HEK293 (cell line): ENCODE measurements around the gene LEO1.

Source experiments
- CTCF ChIA-PET: fragments of 350-600 bp; formaldehyde crosslinking; extraction: SDS; loops from one replicate; lab custom pipeline; 2021; ENCODE audit warnings: antibody characterized with exemption; lab: Yijun Ruan, JAX
- POLR2A ChIA-PET: fragments of 300-600 bp; formaldehyde crosslinking; extraction: SDS; loops from one replicate; lab custom pipeline; 2020; ENCODE audit warnings: antibody characterized with exemption, inconsistent platforms; lab: Yijun Ruan, JAX
- H3K27ac ChIP-seq: fragments of 200-500 bp; sonication (Bioruptor generic); 2 replicates; pipeline ENCODE4 v1.5.1; 2014; ENCODE audit warnings: low read depth, low read length, control low read depth, inconsistent platforms; ENCODE audit errors: extremely low read depth
- H3K36me3 ChIP-seq, 2 experiments: fragments of 200-500 bp in 1 of 2; sonication (Bioruptor generic) in 1 of 2; 1 replicate in 1 of 2; 2 replicates in 1 of 2; pipeline ENCODE4 v1.5.1; 2014 to 2017; ENCODE audit warnings: inconsistent platforms in 2 of 2, low read length in 2 of 2; ENCODE audit not compliant: control insufficient read depth in 2 of 2, insufficient read depth in 1 of 2
- H3K4me1 ChIP-seq: fragments of 200-500 bp; sonication (Bioruptor generic); 2 replicates; pipeline ENCODE4 v1.5.1; 2014; ENCODE audit warnings: mild to moderate bottlenecking, low read length, inconsistent platforms; ENCODE audit not compliant: control insufficient read depth, insufficient read depth
- H3K4me3 ChIP-seq: 2 replicates; pipeline ENCODE4 v1.5.1; 2011; ENCODE audit warnings: low read depth, mild to moderate bottlenecking, control low read depth, low read length, moderate library complexity
- H3K9me3 ChIP-seq: fragments of 200-500 bp; sonication (Bioruptor generic); 2 replicates; pipeline ENCODE4 v1.5.1; 2014; ENCODE audit warnings: low read depth, low read length, inconsistent platforms; ENCODE audit not compliant: control insufficient read depth, insufficient read depth
- KLF10 ChIP-seq: fragments of 450-650 bp; IDR thresholded peaks from 2 replicates; pipeline ENCODE4 v1.5.1; 2018; ENCODE audit warnings: missing biosample characterization, mild to moderate bottlenecking, missing genetic modification characterization
- SETDB1 ChIP-seq: IDR thresholded peaks from one replicate; pipeline ENCODE4 v1.6.1; 2017; ENCODE audit warnings: mild to moderate bottlenecking, low read length, moderate library complexity, mixed read lengths; ENCODE audit not compliant: insufficient read length
- SP3 ChIP-seq: fragments of 450-650 bp; formaldehyde crosslinking; IDR thresholded peaks from 2 replicates; pipeline ENCODE4 v1.5.1; 2016; ENCODE audit warnings: missing biosample characterization, missing genetic modification characterization
- ZBTB48 ChIP-seq: fragments of 450-650 bp; formaldehyde crosslinking; IDR thresholded peaks from 2 replicates; pipeline ENCODE4 v1.5.1; 2016; ENCODE audit warnings: missing biosample characterization, missing genetic modification characterization
- ZNF169 ChIP-seq: fragments of 450-650 bp; formaldehyde crosslinking; IDR thresholded peaks from 2 replicates; pipeline ENCODE4 v1.5.1; 2016; ENCODE audit warnings: missing biosample characterization, missing genetic modification characterization
- ZNF26 ChIP-seq: fragments of 450-650 bp; formaldehyde crosslinking; IDR thresholded peaks from 2 replicates; pipeline ENCODE4 v1.5.1; 2016; ENCODE audit warnings: missing biosample characterization, missing genetic modification characterization
- ZNF335 ChIP-seq: fragments of 450-650 bp; formaldehyde crosslinking; conservative IDR thresholded peaks from 2 replicates; pipeline ENCODE4 v1.5.1; 2016; ENCODE audit warnings: missing biosample characterization, missing genetic modification characterization
- ZNF350 ChIP-seq: fragments of 450-650 bp; formaldehyde crosslinking; IDR thresholded peaks from 2 replicates; pipeline ENCODE4 v1.5.0; 2017; ENCODE audit warnings: missing biosample characterization, mild to moderate bottlenecking, missing genetic modification characterization
- ZNF426 ChIP-seq: fragments of 450-650 bp; formaldehyde crosslinking; IDR thresholded peaks from 2 replicates; pipeline ENCODE4 v1.5.1; 2017; ENCODE audit warnings: missing biosample characterization, missing genetic modification characterization, mild to moderate bottlenecking, inconsistent platforms, moderate library complexity
- ZNF510 ChIP-seq: fragments of 450-650 bp; formaldehyde crosslinking; IDR thresholded peaks from 2 replicates; pipeline ENCODE4 v1.5.1; 2018; ENCODE audit warnings: mild to moderate bottlenecking, missing genetic modification characterization, missing biosample characterization; ENCODE audit not compliant: insufficient replicate concordance
- ZNF600 ChIP-seq: fragments of 450-650 bp; formaldehyde crosslinking; IDR thresholded peaks from 2 replicates; pipeline ENCODE4 v1.5.1; 2016; ENCODE audit warnings: missing biosample characterization, missing genetic modification characterization
- ZNF654 ChIP-seq: fragments of 450-650 bp; formaldehyde crosslinking; IDR thresholded peaks from 2 replicates; pipeline ENCODE4 v1.5.1; 2016; ENCODE audit warnings: low read depth, missing biosample characterization, missing genetic modification characterization
- ZNF658 ChIP-seq: fragments of 450-650 bp; formaldehyde crosslinking; IDR thresholded peaks from 2 replicates; pipeline ENCODE4; 2016; ENCODE audit warnings: missing biosample characterization, missing genetic modification characterization
- TF ChIP-seq, protein P1 (sequence below): fragments of 450-650 bp; formaldehyde crosslinking; IDR thresholded peaks from 2 replicates; pipeline ENCODE4 v1.5.1; 2016; ENCODE audit warnings: missing biosample characterization, missing genetic modification characterization
- TF ChIP-seq, protein P2 (sequence below): fragments of 450-650 bp; formaldehyde crosslinking; IDR thresholded peaks from 2 replicates; pipeline ENCODE4 v1.5.1; 2016; ENCODE audit warnings: missing biosample characterization, missing genetic modification characterization

The LEO1 gene

DNA sequence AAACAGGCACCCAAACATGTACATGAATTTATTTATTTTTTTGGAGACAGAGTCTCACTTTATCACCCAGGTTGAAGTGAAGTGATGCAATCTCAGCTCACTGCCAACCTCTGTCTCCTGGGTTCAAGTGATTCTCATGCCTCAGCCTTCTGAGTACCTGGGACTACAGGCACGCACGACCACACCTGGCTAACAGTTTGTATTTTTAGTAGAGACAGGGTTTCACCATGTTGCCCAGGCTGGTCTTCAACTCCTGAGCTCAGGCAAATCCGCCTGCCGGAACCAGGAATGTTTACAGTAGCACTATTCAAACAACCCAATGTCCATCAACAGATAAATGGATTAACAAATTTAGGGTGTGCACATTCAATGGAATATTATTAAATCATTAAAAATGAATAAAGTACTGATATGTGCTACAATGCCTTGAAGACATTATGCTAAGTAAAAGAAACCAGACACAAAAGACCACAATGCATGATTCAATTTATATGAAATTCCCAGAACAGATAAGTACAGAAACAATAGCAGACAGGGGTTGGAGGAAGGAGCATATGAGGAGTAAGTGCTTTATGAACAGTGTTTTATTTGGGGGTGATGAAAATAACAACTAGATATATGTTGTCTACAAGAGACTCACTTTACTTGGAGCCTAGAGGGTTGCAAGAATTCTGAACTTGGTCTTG lies 1.3 kb downstream of the LEO1 start:
- no peaks in the 10 kb centered on the region for H3K4me1 ChIP-seq
- peak overlapping the region; percentile 87 for H3K4me3 ChIP-seq
- H3K27ac ChIP-seq: no peak overlapping the region
- H3K9me3 ChIP-seq: no peaks in the 10 kb centered on the region
- CTCF ChIA-PET: interaction anchor here (0.6 to 1.0 kb wide), 7 partner anchors 8 to 257 kb away, joined by 3 to 6 read pairs (median 3); no protein-coding TSS in a partner anchor
- POLR2A ChIA-PET: interaction anchor here (0.6 to 1.4 kb wide), 4 partner anchors 8 to 60 kb away, joined by 3 to 4 read pairs (median 4); no protein-coding TSS in a partner anchor
- peak; percentile 29; the same call in 1 of the 2 replicates for TF ChIP-seq ZNF335 (tag by site-specific recombination)
- no peak for TF ChIP-seq ZNF350 (tag by site-specific recombination)
- peaks cover 0 to 6% of the 10 kb centered on the region in 2 experiments; a peak in 2 of 3 replicates for H3K36me3 ChIP-seq

- ChIA-PET CTCF (interaction anchor here (0.6 kb wide), 2 partner anchors 129 to 164 kb away, joined by 3 to 6 read pairs; no protein-coding TSS in a partner anchor), POLR2A (interaction anchor here (0.6 kb wide), 1 partner anchor 59 kb away, joined by 3 read pairs; no protein-coding TSS in a partner anchor)
- Histone ChIP-seq H3K27ac (no peak overlapping the region), H3K4me3 (no peak overlapping the region), H3K4me1 (no peaks in the 10 kb centered on the region), H3K9me3 (no peaks in the 10 kb centered on the region), H3K36me3 (peaks cover 0 to 8% of the 10 kb centered on the region in 2 experiments; a peak in 2 of 3 replicates)
- no peak for TF ChIP-seq ZNF600 (tag by site-specific recombination)
- TF ChIP-seq, protein P1, sequence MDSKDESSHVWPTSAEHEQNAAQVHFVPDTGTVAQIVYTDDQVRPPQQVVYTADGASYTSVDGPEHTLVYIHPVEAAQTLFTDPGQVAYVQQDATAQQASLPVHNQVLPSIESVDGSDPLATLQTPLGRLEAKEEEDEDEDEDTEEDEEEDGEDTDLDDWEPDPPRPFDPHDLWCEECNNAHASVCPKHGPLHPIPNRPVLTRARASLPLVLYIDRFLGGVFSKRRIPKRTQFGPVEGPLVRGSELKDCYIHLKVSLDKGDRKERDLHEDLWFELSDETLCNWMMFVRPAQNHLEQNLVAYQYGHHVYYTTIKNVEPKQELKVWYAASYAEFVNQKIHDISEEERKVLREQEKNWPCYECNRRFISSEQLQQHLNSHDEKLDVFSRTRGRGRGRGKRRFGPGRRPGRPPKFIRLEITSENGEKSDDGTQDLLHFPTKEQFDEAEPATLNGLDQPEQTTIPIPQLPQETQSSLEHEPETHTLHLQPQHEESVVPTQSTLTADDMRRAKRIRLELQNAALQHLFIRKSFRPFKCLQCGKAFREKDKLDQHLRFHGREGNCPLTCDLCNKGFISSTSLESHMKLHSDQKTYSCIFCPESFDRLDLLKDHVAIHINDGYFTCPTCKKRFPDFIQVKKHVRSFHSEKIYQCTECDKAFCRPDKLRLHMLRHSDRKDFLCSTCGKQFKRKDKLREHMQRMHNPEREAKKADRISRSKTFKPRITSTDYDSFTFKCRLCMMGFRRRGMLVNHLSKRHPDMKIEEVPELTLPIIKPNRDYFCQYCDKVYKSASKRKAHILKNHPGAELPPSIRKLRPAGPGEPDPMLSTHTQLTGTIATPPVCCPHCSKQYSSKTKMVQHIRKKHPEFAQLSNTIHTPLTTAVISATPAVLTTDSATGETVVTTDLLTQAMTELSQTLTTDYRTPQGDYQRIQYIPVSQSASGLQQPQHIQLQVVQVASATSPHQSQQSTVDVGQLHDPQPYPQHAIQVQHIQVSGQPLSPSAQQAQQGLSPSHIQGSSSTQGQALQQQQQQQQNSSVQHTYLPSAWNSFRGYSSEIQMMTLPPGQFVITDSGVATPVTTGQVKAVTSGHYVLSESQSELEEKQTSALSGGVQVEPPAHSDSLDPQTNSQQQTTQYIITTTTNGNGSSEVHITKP (tag by site-specific recombination): peak; percentile 45; the same call in 1 of the 2 replicates
- TF ChIP-seq, protein P2, sequence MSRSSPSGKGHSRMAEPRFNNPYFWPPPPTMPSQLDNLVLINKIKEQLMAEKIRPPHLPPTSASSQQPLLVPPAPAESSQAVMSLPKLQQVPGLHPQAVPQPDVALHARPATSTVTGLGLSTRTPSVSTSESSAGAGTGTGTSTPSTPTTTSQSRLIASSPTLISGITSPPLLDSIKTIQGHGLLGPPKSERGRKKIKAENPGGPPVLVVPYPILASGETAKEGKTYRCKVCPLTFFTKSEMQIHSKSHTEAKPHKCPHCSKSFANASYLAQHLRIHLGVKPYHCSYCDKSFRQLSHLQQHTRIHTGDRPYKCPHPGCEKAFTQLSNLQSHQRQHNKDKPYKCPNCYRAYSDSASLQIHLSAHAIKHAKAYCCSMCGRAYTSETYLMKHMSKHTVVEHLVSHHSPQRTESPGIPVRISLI (tag by site-specific recombination): 0 out of 2 replicates have a peak, but pooled peaks have one; percentile 26
Measured at GRCh38 chr15:51969728-51970127, 1.9 kb downstream of the LEO1 start.

DNA sequence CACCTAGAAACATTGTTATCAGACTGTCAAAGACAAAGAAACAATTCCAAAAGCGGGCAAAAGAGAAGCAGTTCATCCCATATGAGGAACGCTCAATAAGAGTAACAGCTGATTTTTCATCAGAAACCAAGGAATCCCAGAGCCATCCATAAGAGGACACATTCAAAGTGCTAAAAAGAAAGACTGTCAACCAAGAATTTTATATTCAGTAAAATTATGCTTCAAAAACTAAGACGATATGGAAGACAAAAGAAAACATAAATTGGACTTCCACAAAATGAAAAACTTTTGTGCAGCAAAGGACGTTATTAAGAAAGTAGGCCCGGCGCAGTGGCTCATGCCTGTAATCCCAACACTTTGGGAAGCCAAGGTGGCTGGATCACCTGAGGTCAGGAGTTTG lies 4.0 kb downstream of the LEO1 start:
- Histone ChIP-seq H3K9me3 (no peaks in the 10 kb centered on the region), H3K36me3 (peaks cover 0 to 10% of the 10 kb centered on the region in 2 experiments; a peak in 2 of 3 replicates), H3K27ac (no peak overlapping the region), H3K4me1 (no peaks in the 10 kb centered on the region), H3K4me3 (no peak overlapping the region)
- CTCF ChIA-PET: no interaction called here
- POLR2A ChIA-PET: no interaction called here
- TF ChIP-seq SETDB1 (peak; percentile 87), ZNF658 (tag by site-specific recombination) (no peak), ZBTB48 (tag by site-specific recombination) (no peak), SP3 (tag by site-specific recombination) (no peak), ZNF426 (tag by site-specific recombination) (no peak), ZNF510 (tag by site-specific recombination) (peak; percentile 62), ZNF169 (tag by site-specific recombination) (no peak), ZNF654 (tag by site-specific recombination) (no peak), KLF10 (tag by site-specific recombination) (no peak), ZNF26 (tag by site-specific recombination) (no peak)
